NCI-H187 treated with DMSO at 0.1 percent for 48 hours (cell line): ENCODE data around the gene SPAG16.

Experiments used
- DNase-seq: peaks from one replicate; lab custom pipeline; 2025; lab: John Stamatoyannopoulos, UW

Gene SPAG16

DNA sequence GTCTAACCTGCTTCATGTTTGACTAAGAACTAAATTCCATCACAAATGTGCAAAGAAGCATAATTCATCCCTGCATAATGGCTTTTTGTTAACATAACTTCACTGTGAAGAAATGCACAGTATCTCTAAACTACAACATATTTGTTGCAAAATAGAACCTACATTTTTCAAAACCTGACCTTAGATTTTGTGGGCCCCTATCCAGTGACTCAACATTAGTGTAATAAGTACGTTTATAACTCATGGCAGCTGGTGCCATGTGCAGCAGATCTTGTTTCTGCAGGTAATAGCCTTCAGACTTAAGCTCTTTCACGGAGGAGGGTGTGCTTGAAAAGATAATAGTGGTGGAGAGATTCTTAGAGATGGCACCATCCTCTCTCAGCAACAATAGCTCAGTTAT is 1098.0 kb downstream of the SPAG16 start:
- DNase-seq, result no peak

DNA sequence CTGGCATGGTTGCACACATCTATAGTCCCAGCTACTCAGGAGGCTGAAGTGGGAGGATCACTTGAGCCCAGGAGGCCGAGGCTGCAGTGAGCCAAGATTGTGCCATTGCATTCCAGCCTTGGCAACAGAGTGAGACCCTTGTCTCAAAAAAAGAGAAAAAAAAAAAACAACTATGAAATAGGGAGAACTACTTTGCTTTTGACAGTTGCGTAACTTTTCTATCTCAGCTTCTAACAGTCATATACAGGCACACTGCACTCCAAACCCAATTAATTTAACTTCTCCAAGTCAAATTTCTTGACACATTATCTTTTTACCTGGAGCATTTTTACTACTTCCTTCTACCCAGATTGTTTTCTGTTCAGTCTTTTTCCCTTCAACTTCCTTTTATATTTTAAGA is 1102.5 kb downstream of the SPAG16 start:
- DNase-seq, result no peak

DNA sequence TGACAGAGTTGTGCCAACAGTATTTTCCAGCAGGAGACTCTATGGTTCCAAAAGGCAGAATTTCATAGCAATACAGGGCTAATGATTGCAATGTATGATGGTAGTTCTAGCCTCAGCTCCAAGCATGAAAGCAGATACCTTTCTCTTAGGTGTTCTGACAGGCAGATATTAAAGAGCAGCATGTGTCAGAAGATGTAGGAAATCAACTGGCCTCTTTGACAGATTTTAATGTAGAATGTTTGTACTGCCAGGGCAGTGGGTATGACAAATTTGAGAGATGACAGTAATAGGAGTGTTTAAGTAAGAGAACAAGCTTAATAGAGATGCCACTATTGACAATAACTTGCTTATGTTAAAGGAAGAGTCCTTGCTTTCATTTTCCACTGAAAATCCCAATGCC is 1105.1 kb downstream of the SPAG16 start:
- DNase-seq, result no peak

DNA sequence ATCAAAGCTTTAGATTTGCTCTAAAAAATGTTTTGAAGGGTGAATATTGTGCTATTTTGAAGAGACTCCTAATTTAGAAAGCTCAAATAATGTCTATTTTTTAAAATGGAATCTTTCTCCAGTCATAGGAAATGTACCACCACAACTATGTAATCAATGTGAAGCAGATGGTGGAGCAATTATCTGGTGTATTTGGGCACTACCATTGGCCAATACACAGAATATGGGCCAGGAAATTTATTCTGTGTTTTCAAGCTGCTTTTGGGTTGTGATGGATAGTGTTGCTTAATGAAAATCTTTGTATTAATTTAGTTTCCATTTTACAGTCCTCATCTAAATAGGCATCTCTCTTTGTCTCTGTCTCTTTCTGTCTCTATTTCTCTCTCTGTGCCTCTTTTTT is 1109.5 kb downstream of the SPAG16 start:
- no peak for DNase-seq

DNA sequence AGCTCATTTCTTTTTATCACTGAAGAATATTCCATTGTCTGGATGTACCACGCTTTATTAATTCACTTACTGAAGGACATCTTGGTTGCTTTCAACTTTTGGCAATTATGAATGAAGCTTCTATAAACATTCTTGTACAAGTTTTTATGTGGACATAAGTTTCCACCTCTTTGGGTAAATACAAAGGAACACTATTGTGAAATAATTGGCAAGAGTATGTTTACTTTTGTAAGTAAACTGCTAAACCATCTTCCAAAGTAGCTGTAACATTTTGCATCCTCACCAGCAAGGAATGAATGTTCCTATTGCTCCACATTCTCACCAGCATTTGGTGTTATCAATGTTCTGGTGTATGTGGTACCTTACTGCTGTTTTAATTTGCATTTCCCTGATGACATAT is 1110.8 kb downstream of the SPAG16 start:
- DNase-seq, result no peak

DNA sequence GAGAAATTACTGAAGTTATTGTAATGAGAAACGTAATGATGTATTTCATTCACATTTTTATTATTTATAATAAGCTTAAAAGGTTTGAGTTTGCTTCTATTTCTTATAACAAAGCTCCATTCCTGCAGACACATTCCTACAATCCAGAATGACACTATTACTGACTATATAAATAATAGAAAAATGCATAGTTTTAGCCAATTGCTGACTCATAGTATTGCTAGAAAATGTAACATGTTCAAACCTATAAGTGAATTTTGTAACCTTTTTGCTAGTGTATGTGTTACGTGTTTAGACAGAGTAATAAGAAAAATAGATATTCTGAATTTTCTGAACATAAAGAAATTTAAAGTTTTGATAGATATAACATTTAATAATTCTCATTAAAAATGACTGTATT is 1117.3 kb downstream of the SPAG16 start:
- no peak for DNase-seq

DNA sequence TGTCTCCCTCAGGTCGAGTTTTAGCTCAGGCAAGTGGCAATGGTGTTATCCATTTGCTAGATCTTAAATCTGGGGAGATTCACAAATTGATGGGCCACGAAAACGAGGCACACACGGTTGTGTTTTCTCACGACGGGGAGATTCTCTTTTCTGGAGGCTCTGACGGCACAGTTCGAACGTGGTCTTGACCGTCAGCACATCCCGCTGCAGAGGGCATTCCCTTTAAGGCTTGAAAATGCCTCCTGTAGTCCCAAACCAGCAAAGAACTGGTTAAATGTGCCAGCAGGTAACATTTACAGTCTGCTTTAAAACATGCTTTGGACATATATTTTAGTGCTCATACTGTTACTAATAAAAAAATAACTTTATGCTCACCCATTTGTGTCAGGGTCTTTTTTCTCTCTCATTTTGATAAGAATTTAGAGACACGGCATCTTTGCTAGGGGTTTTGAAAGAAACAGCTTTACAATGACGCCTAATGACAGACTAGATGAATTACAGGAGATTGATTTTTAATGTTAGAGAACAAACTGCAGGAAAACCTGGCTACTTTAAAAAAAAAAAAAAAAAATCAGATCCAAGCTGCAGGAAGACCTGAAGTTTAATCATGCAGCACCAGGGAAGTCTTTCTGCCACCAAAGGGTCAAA is 1126.0 kb downstream of the SPAG16 start:
- no peak for DNase-seq

DNA sequence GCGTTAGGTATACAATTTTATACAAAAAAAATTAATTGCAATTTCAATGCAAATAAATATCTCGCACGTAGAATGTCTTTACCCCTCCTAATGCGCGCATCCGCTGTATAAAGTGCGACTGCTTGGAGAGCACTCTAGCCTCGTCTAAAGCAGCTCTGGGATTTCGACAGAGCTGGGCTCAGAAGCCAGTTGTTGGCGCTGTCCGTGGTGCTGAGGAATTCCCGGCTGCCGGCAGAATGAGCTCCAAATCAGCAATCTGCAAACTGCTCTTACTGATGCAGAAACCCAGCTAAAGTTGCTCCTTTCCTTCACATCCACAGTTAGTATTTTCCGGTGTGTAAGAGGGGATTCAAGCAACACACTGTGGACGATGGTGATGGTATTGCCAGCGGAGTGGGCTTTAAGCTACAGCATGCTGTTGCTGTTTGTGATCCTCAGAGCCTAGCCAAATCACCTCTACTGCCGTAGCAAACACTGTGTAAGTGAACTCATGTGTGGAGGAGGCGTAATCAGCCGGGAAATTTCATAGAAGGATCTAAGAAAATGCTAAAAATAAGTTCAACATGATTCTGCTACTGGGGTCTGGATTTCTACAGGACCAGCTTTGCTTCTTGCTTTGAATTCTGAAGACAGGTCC is 1126.8 kb downstream of the SPAG16 start, which contains the start of gene VWC2L:
Gene VWC2L (plus strand): TSS at position 137 of the 637 bp plus-strand sequence. CDS start 3,140 bp downstream, outside the sequence.
- no peak for DNase-seq

DNA sequence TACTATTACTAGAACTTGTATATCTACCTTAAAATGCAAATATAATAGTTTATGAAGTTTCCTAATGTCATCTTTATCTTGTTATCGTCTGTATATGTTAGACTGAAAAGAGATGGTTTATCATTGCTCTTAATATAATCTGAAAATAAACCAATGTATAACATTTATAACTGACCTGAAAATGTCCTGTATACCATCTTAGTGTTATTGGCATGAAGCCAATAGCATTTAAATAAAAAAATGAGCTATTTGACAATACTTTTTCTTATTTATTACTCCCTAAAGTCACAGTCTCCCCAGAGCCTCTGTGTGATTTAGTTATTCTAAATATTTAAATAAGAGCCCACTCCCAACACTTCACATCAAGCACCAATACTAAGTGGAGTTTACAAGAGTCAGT is 1128.4 kb downstream of the SPAG16 start:
- DNase-seq, result no peak

DNA sequence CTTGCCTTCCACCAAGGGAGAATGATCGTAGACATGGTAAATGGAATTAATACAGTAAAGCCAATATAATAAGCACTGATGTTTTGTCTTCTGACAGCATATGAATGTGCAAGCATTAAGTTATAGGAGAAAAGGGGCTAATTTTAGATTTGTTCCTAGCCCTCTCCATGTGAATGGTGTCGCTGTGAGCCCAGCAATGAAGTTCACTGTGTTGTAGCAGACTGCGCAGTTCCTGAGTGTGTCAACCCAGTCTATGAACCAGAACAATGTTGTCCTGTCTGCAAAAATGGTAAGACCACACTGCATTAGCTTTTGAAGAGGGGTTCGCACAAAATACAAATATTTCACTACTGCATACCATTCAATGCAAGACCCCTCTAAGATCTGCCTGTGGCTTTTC is 1152.2 kb downstream of the SPAG16 start:
- no peak for DNase-seq

DNA sequence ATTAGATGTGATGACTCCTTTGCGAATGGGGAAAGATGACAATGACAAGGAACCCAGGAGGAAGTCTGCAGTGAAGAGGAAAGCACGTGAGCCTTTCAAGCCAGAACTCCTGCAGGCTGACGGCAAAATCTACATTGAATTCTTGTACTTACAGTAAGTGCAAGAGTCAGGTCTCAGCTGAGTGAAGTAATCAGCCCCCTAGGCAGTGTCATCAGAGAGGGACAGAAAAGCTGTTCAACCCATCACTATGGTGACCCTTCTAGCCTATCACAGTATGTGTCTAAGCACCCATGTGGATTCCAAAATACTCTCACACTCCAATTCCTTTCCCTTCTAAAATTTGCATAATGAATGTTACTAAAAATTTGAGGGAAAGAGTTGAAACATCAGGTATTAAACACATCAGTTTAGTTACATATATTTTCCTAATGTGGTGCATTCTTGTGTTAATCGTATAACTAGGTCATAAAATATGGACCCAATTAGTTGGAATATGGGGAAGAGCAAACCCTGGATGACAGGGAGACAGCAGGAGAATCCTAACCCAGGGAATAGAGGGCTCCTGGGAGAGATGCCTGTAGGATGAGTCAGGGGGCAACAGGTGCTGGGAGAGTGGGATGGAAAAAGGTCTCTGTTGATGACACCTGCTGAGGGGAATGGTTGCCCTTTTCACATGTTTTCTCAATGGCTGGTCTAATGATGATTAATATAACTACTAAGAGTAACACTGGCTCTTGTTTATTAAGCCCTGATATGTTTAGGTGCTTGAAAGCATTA is 1166.0 kb downstream of the SPAG16 start:
- DNase-seq, result no peak

DNA sequence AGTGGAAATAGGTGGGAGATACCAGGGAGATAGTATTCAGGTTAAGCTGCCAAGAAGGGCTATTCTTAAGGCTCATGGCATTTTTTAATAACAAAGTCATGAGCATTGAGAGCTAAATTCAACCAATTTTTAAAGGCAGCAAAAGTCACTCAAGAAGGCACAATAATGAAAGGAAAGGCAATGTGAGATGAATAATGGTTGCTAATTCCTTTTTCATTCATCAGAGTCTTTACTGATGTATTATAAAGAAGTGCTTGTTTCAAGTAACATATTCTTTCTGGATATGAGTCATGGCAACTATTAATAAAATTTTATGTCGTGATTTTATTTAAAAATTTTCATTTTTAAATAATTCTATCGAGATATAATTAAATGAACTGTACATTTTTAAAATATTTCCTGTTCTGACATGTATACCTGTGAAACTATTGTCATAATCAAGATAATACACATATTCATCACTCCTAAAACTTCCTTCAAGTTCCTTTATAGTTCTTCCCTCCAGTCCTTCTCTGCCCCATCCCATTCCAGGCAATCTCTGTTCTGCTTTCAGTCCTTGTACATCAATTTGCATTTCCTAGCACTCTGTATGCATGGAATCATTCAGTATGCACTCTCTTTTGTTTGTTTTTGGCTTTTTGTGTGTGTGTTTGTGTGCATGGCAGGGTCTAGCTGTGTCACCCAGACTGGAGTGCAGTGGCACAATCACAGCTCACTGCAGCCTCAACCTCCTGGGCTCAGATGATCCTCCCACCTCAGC is 1167.4 kb downstream of the SPAG16 start:
- no peak for DNase-seq
